ENCODE measurements around the gene PDS5B.
"Not testable (repeated sequence)": the region's sequence is repeated elsewhere in the genome, so short reads cannot be mapped to it uniquely, and the experiment has no call there.

The PDS5B gene

GRCh38 chr13:32713397-32713796, 127.1 kb downstream of the PDS5B start:
- TF ChIP-seq, protein P1, sequence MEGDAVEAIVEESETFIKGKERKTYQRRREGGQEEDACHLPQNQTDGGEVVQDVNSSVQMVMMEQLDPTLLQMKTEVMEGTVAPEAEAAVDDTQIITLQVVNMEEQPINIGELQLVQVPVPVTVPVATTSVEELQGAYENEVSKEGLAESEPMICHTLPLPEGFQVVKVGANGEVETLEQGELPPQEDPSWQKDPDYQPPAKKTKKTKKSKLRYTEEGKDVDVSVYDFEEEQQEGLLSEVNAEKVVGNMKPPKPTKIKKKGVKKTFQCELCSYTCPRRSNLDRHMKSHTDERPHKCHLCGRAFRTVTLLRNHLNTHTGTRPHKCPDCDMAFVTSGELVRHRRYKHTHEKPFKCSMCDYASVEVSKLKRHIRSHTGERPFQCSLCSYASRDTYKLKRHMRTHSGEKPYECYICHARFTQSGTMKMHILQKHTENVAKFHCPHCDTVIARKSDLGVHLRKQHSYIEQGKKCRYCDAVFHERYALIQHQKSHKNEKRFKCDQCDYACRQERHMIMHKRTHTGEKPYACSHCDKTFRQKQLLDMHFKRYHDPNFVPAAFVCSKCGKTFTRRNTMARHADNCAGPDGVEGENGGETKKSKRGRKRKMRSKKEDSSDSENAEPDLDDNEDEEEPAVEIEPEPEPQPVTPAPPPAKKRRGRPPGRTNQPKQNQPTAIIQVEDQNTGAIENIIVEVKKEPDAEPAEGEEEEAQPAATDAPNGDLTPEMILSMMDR (IDR thresholded peaks at IDR 0.05): no peak
- intact Hi-C loops (cut with DNase I; ENCODE audit: low total_unique reads): no loop called here
- H3K27me3 ChIP-seq: no peaks in the 10 kb centered on the region
- no peak overlapping the region for H3K4me3 ChIP-seq
- H3K4me1 ChIP-seq: no peaks in the 10 kb centered on the region
- DNase-seq: no peak
- no peaks in the 10 kb centered on the region for H3K9me3 ChIP-seq
- peaks cover 34 to 48% (median 44%) of the 10 kb centered on the region in 3 donors for H3K36me3 ChIP-seq
- no peak overlapping the region for H3K27ac ChIP-seq

GRCh38 chr13:32716201-32716600, 129.9 kb downstream of the PDS5B start:
- H3K27ac ChIP-seq; H3K4me1 ChIP-seq; H3K27me3 ChIP-seq; H3K9me3 ChIP-seq; DNase-seq; intact Hi-C loops (cut with DNase I; ENCODE audit: low total_unique reads); H3K4me3 ChIP-seq: not testable (repeated sequence)
- H3K36me3 ChIP-seq: peaks cover 15 to 35% (median 34%) of the 10 kb centered on the region in 3 donors

GRCh38 chr13:32720026-32720425, 133.8 kb downstream of the PDS5B start:
- Histone ChIP-seq H3K36me3 (peaks cover 0 to 18% (median 15%) of the 10 kb centered on the region in 3 donors), H3K27ac (no peak overlapping the region), H3K9me3 (no peaks in the 10 kb centered on the region), H3K27me3 (no peaks in the 10 kb centered on the region), H3K4me1 (no peaks in the 10 kb centered on the region), H3K4me3 (no peak overlapping the region)
- intact Hi-C loops (cut with DNase I; ENCODE audit: low total_unique reads): no loop called here
- TF ChIP-seq, protein P1 (IDR thresholded peaks at IDR 0.05): no peak
- DNase-seq: no peak

DNA sequence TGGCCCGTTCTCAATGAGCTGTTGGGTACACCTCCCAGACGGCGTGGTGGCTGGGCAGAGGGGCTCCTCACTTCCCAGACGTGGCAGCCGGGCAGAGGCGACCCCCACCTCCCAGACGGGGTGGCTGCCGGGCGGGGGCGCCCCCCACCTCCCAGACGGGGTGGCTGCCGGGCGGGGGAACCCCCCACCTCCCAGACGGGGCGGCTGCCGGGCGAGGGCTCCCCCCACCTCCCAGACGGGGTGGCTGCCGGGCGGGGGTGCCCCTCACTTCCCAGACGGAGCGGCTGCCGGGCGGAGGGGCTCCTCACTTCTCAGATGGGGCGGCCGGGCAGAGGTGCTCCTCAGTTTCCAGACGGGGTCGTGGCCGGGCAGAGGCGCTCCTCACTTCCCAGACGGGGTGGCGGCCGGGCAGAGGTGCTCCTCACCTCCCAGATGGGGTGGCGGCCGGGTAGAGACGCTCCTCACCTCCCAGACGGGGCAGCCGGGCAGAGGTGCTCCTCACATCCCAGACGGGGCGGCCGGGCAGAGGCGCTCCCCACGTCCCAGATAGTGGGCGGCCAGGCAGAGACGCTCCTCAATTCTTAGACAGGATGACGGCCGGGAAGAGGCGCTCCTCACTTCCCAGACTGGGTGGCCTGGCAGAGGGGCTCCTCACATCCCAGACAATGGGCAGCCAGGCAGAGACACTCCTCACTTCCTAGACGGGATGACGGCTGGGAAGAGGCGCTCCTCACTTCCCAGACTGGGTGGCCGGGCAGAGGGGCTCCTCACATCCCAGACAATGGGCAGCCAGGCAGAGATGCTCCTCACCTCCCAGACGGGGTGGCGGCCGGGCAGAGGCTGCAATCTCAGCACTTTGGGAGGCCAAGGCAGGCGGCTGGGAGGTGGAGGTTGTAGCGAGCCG, 135.1 kb downstream of the PDS5B start:
- H3K27ac ChIP-seq; H3K9me3 ChIP-seq; H3K4me1 ChIP-seq; DNase-seq; intact Hi-C loops (cut with DNase I; ENCODE audit: low total_unique reads); H3K27me3 ChIP-seq; H3K4me3 ChIP-seq: not testable (repeated sequence)
- peaks cover 0 to 12% (median 8%) of the 10 kb centered on the region in 3 donors for H3K36me3 ChIP-seq

GRCh38 chr13:32722340-32722739, 136.1 kb downstream of the PDS5B start:
- Histone ChIP-seq H3K27me3 (no peaks in the 10 kb centered on the region), H3K4me3 (no peak overlapping the region), H3K4me1 (peaks cover 0 to 4% (median 0%) of the 10 kb centered on the region in 4 donors), H3K27ac (no peak overlapping the region), H3K36me3 (peaks cover 0 to 11% (median 8%) of the 10 kb centered on the region in 3 donors), H3K9me3 (no peaks in the 10 kb centered on the region)
- no peak for DNase-seq
- TF ChIP-seq, protein P1 (IDR thresholded peaks at IDR 0.05): no peak
- intact Hi-C loops (cut with DNase I; ENCODE audit: low total_unique reads): no loop called here

DNA sequence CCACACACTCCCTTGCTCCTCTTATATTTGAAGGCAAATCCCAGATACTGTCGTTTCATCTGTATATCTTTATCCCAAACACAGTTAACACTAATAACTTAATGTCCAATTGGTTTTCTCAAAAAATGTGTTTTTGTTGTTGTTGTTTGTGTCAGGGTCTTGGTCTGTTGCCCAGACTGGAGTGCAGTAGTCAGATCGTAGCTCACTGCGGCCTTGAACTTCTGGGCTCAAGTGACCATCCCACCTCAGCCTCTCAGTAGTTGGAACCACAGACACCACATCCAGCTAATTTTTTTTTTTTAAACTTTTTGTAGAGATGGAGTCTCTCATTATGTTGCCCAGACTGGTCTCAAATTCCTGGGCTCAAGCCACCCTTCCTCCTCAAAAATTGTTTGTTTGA, 137.7 kb downstream of the PDS5B start:
- H3K4me1 ChIP-seq: peaks cover 0 to 4% (median 0%) of the 10 kb centered on the region in 4 donors
- peaks cover 0 to 11% (median 8%) of the 10 kb centered on the region in 3 donors for H3K36me3 ChIP-seq
- H3K27me3 ChIP-seq: no peaks in the 10 kb centered on the region
- TF ChIP-seq, protein P1 (IDR thresholded peaks at IDR 0.05): no peak
- H3K9me3 ChIP-seq: no peaks in the 10 kb centered on the region
- DNase-seq: no peak
- H3K4me3 ChIP-seq: no peak overlapping the region
- no peak overlapping the region for H3K27ac ChIP-seq
- intact Hi-C loops (cut with DNase I; ENCODE audit: low total_unique reads): no loop called here

Measured in tibial artery (tissue), 4 donors.